Measurements from ENCODE around the gene EPN2. TPM values are rescaled to one million over a fixed set of nuclear protein-coding genes. Genes with fewer than 3 reads are reported as not detected.
"Not testable (repeated sequence)": the region's sequence is repeated elsewhere in the genome, so short reads cannot be mapped to it uniquely, and the experiment has no call there.

The EPN2 gene
- total RNA-seq, 1 experiment from 2014 or later, result 20.8 TPM

DNA sequence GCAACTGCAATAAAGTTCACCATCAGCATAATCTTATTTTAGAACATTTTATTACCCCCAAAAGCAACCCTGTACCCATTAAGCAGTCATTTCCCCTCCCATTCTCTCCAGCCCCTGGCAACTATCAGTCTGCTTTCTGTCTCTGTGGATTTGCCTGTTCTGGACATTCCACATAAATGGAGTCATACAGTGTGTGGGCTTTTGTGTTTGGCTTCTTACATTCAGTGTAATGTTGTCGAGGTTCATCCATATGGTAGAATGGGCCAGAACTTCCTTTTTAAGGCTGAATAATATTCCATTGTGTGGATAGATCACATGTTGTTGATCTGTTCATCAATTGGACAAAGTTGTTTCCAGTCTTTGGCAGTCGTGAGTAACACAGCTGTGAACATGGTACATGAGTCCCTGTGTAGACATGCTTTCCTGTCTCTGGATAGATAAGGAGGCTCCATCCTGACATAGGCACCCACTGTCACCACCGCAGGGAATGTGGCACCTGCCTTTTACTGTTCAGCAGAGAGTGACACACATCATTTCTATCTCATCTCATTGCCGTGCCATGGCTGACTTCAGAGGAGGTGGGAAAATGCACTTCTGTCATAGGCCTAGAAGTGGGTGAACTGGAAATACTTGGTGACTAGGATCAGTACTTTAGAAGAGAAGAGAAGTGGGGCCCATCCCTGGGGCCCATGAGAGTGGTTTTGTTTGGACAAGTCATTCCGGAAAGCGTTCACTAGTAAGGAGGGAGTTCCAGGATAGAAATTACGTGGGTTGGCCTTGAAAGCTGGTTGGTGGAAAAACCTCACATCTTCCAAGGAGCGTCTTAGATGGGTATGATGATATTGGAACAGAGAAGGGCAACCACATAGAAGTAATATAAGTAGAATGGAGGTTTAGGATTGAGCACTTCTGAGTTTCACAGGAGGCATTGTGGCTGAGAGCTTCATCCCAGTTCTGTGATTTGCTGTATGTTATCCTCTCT, 25.8 kb downstream of the EPN2 start:
- no peak for DNase-seq (ENCODE audit: low spot score)
- in situ Hi-C loops (cut with HindIII; ENCODE audit: low sequenced_read_pairs), result no loop called here

DNA sequence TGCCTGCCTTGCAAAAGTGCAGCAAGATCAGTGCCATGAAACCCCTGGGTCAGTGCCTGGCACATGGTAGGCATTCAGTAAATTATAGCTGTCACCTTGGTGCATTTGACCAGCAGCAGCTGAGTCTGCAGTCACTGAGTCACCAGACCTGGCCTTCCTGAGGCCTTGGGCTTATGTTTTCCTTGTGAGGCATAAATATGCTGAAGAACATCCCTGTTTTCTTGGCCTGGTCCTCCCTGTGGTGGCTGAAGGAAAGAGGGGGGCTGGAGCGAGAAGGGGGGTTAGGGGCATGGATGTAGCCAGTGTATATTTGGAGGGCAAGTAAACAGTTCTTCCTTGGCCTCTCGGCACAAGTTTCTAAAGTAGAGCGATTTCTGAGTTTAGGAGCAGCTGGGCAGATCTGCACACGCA, 26.5 kb downstream of the EPN2 start:
- no peak for DNase-seq (ENCODE audit: low spot score)
- in situ Hi-C loops (cut with HindIII; ENCODE audit: low sequenced_read_pairs), result no loop called here

DNA sequence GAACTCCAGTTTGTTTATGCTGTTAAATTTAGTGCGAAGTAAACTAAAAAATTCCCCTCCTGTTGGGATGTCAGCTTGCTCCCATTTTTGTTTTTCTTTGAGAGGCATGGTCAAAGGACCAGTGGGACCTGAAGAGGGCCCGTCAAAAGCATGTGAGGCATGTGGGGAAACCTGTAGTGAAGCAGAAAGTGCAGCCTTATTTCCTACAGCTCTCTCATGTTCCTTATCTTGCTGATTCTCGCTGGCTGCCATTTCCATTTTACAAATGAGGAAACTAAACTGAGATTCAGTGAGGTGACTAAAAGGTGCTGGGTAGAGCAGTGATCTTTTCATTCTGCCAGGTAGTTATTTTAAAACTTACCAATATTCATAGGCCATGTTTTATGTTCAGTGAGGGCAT, 27.1 kb downstream of the EPN2 start:
- in situ Hi-C loops (cut with HindIII; ENCODE audit: low sequenced_read_pairs), result no loop called here
- DNase-seq (ENCODE audit: low spot score), result no peak

DNA sequence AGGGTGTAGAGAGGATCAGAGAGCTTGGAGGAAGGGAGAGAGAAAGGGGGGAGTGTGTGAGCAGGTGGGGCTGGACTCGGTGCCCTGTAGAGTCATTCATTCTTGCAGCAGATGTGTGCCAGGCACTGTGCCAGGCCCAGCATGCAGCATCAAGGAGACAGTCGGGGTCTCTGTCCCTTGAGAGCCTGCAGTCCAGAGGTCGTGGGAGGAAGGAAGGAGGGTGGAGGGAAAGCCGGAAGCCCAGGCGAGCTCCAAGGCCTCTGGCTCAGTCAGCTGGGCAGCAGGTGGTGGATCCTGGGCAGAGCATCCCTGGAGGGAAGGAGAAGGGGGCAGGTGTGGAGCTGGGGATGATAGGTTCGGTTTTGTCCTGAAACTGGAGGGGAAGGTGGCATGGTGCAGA, 27.5 kb downstream of the EPN2 start:
- no peak for DNase-seq (ENCODE audit: low spot score)
- in situ Hi-C loops (cut with HindIII; ENCODE audit: low sequenced_read_pairs), result no loop called here

DNA sequence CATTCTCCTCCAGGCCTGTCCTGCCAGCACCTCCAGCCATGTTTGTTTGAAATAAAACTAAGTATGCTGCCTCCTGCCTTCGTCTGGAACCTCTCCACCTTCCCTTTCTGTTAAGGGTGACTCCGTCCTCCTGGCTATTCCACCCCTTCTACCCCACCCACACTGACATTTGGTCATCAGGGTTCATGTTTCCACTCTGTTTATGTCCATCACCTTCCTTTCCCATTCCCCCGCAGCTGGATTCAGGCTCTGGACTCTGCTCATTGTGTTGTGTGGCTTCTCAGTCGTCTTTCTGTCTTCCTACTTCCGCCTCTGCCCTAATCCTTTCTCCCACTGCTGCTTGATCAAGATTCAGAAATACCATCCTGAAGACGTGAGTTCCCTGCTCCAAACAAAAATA, 28.6 kb downstream of the EPN2 start:
- no peak for DNase-seq (ENCODE audit: low spot score)
- in situ Hi-C loops (cut with HindIII; ENCODE audit: low sequenced_read_pairs), result no loop called here

DNA sequence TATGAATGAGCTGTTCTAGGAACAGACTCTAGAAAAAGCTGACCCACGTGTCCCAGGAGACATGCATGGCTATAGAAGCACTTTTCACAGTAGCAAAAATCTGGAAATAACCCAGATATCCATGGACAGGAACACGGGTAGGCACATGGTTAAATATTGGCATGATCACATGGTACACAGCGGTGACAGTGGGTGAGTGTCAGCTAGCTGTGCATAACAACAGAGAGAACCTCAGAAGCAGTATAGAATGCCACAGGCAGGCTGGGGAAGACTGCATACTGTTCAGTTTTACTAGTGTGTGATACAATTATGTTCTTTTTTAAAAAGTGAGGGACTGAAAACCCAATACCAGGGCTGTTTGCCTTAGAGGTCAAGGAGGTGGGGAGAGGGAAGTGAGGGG, 31.4 kb downstream of the EPN2 start:
- in situ Hi-C loops (cut with HindIII; ENCODE audit: low sequenced_read_pairs), result no loop called here
- DNase-seq (ENCODE audit: low spot score), result no peak

DNA sequence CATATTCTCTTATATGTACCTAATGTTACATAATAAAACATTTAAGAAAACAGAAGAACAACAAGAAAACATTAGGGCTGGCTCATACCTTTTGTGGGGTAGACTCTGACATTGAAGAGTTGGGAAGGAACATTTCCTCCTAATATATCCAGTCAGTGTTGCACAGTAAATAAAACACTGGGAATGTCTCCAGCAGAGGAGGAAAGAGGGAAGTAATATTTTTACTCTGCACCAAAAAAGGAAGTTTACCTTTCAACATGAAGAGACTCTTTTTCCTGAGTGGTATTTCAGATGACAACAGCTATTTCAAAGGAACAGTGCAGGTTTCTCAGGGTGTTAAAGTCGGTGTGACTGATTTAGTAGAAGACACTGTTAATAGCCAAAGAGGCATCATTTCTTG, 31.9 kb downstream of the EPN2 start:
- DNase-seq (ENCODE audit: low spot score), result no peak
- in situ Hi-C loops (cut with HindIII; ENCODE audit: low sequenced_read_pairs), result no loop called here

DNA sequence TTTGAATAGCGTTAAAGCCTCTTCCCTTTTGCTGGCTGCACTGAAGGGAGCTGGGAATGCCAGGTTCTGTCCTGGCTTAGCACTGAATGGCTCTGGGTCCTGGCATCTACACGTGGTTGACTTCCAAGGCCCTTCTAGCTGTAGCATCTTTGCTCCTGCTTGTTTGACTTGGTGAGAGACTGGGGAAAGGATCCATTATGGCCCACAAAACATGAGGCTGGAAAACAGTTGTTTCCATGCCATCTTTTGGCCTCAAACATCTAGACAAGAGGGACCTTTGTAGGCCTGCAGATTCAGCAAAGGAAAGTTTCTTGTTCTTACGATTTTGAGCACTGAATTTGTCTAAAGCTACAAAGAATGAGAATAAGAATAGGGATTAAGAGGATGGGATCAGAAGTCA, 32.5 kb downstream of the EPN2 start:
- no peak for DNase-seq (ENCODE audit: low spot score)
- in situ Hi-C loops (cut with HindIII; ENCODE audit: low sequenced_read_pairs), result no loop called here

DNA sequence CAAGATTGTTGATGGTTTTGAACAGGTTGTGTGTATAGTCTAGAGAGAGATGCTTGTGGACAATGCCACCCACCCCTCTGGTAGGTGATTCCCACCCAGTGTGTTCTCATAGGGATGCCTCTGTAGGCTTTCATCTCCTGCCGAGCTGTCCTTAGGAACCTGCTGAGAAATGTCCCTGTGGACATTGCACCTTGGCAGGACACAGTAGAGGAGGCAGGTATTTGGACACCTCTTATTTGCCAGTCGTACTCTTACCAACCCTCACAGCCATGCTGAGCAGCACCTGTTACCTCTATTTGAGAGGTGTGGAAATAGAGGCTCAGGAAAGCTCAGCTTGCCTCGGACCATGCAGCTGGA, 33.2 kb downstream of the EPN2 start:
- DNase-seq (ENCODE audit: low spot score), result no peak
- in situ Hi-C loops (cut with HindIII; ENCODE audit: low sequenced_read_pairs), result no loop called here

DNA sequence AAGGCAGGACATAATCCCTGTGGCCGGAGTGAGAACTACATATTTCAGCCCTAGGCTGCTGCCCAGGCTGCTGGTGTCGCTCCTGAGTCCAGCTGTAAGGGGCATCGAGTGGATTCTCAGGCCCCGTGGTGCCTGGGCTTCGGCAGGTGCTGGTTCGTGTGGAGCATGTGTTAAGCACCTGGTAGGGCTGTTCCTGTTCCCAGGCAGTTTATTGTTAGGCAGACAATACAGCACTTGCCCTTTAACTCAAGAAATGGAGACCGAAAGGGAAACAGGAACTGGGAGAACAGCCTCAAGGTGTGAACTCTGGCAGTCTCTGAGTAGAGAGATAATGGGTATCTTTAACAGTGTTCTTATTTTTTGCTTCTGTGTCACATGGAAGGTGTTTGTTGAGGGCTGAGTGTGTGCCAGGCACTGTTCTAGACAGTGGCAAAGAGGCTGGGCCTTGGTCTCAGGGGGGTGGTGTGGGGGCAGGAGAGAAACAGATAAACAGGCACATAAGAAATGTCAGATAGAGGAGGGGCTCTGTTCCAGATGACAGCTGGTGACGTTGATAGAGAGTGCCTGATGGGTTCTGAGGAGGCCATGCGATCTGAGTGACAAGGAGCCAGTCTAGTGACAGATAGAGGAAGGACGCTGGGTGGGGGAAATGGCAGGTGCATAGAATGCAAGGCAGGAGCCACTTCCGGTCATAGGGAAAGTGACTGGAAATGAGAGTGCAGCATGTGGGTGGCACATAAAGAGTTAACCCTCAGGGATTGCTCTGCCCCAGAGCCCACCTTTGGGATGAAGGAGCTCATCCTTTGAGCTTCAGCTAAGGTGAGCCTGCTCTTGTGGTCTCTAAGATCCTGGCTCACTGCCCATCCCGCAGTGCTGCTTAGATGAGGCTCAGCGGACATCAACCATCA, 33.8 kb downstream of the EPN2 start:
- DNase-seq (ENCODE audit: low spot score), result no peak
- in situ Hi-C loops (cut with HindIII; ENCODE audit: low sequenced_read_pairs), result no loop called here

DNA sequence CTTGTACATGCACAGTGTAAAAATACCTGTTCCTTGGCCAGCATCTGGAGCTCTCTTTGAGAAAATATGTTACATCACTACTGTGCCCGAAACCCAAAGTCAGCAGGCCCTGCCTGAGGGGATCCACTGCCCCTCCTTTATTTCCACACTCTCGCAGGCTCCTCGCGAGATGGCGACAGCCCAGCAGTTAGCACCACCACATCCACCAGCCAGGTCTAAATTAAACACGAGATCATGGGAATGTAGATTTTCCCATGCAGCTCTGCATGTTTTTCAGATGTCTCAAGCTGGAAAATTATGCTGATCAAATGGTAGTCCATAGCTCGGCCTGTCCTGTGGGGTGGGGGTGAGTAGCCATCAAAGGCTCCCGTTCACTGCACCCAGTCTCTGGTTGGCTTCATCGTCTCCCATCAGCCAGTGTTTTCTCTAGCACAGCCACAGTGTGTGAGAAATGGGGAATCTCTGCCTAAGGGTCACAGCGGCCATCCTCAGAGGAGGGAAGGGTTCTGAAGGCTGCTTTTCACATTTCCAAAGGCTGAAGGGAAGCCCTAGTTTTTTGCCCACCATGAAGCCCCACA, 34.7 kb downstream of the EPN2 start:
- DNase-seq (ENCODE audit: low spot score), result no peak
- in situ Hi-C loops (cut with HindIII; ENCODE audit: low sequenced_read_pairs), result no loop called here

DNA sequence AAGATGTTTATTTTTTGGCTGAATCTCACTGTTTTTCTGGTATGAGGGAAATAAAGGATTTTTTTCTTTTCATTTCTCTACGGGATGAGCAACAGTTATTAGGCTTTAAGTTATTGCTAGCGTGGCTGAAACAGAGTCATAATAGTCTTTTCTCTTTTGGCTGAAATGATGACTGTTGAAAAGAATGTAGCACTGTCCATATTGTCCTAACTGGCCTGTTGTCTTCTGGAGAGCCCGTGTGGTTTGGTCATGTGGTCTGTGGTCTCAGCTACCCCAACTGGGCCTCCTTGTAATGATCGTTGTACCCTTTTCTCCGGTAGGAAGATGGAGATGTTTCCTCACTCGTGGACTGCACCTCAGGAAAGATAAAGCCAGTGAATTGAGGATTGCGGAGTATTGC, 36.6 kb downstream of the EPN2 start:
- in situ Hi-C loops (cut with HindIII; ENCODE audit: low sequenced_read_pairs), result no loop called here
- no peak for DNase-seq (ENCODE audit: low spot score)

DNA sequence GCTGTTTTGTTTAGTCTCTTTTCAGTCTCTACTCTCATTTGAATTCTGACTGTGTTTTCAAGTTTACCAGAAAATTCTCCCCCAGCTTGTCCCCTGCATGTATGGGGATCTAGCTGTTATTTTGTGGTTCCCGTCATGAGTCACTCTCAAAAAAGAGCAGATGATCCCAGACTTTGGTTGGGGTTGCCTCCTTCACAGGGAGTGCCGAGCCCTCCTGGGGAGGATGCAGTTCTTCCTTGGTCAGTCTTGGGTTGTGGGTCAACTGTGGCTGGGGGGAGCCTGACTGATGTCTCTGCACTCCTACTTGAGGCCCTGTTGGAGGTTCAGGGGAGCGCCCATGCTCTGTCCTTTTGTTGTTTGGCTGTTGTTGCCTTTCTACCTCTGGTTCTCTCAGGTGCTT, 37.7 kb downstream of the EPN2 start:
- in situ Hi-C loops (cut with HindIII; ENCODE audit: low sequenced_read_pairs), result no loop called here
- DNase-seq (ENCODE audit: low spot score), result no peak

DNA sequence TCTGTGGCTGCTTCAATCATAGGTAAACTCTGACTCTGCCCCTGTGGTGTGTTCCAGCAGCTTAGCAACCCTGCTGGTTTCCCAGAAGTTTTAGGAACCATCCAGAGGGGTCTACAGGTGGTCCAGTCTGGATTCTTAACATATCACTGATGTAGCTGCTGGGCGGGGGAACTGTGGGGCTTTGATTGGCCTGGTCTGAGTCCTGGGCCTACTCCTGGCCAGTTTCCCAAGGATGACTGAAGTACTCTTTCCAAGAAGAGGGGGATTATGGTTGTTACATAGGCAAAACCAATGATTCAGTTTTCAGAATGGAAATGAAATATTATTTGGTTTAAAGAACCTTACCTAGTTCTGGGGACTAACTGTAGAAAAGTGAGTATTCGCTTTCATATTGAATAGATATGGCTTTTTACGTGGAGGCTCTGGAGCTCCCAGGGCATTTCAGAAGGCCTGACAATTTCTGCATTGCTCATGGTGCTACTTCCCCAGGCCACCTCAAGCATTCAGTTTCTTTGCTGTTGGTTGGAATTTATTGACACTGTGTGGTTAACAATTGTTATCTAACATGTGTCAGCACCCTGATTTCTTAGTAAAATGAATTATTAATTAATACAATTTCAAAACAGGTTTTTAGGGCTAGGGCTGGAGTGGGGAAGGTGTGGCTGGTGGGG, 38.4 kb downstream of the EPN2 start:
- DNase-seq (ENCODE audit: low spot score), result no peak
- in situ Hi-C loops (cut with HindIII; ENCODE audit: low sequenced_read_pairs), result no loop called here

DNA sequence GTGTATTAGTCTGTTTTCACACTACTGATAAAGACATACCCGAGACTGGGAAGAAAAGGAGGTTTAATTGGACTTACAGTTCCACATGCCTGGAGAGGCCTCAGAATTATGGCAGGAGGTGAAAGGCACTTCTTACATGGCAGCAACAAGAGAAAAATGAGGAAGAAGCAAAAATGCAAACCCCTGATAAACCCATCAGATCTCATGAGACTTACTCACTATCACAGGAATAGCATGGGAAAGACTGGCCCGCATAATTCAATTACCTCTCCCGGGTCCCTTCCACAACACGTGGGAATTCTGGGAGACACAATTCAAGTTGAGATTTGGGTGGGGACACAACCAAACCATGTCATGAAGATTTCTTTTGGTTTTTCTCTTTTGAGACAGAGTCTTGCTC, 41.1 kb downstream of the EPN2 start:
- DNase-seq (ENCODE audit: low spot score); in situ Hi-C loops (cut with HindIII; ENCODE audit: low sequenced_read_pairs): not testable (repeated sequence)

DNA sequence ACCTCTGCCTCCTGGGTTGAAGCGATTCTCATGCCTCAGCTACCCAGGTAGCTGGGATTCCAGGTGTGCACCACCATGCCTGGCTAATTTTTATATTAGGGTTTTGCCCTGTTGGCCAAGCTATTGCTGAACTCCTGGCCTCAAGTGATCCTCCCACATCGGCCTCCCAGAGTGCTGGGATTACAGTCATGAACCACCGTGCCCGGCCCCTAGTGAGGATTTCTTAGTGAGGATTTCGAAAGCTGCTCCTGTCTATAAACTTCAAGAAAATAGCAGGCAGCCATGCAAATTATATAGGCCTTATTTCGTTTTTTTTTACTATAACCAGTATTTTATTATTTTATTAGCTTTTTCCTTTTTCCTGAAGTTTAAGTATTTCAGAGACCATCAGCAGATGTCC, 41.6 kb downstream of the EPN2 start:
- no peak for DNase-seq (ENCODE audit: low spot score)
- in situ Hi-C loops (cut with HindIII; ENCODE audit: low sequenced_read_pairs), result no loop called here

DNA sequence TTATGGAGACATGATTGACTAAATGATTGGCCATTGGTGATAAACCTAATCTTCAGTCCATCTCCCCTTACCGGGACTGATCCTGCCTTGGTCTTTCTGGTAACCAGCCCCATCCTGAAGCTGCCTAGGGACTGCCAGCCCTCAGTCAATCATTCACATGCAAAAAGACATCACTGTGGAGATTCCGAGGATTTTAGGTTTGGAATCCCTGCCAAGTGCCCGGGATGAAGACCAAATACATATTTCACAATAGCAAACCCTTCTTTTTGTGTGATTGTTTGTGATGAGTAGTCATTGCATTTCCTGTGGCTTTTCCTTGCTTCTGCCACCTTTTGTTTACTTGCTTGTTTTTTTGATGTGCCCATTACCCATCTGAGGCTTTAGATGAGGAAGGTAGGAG, 44.0 kb downstream of the EPN2 start:
- in situ Hi-C loops (cut with HindIII; ENCODE audit: low sequenced_read_pairs), result no loop called here

DNA sequence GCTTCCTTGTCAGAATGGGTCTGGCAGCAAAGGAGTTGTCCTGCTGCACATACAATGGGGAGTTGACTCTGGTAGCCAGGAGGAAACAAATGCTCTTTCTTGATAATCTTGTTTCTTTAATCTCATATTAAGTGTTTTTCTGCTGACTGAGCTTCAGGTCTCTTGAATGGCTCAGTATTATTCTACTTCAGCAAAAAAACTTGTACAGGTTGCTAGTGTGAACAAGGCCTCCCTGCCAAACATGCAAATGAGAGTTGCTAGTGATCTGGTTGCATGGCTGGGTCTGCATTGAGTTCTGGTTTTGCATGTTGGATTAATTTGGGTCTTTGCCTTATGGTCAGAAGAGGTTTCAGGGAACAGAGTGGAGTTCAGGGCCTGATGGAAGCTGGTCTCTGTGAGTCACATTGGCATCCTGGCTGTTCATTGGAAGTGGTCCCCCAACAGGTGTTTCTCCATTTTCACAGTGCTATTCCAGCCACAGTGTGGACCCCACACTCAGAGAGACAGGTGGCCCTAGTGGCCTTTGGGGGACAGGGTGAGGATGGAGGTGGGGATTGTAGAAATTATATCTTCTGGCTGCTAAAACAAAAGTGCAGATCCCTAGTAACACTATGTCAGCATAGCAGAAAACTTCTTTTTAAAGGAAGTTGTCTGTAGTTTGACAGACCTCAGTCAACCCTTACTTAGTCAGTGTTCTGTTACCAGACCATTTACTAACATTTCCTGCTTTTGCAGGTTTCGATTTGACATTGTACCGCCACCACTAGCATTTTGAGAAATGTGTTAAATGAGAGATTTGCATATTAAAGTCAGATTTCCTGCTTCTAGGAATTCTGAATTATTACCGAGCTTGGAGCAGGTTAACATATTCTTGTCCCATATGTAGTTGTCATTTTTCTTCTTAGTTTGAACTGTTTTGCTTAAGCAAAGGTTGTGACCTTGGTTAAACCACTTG, 47.1 kb downstream of the EPN2 start:
- in situ Hi-C loops (cut with HindIII; ENCODE audit: low sequenced_read_pairs), result no loop called here
- no peak for DNase-seq (ENCODE audit: low spot score)

More for the DNA sequence above, 44.0 kb downstream of the EPN2 start:
- no peak for DNase-seq (ENCODE audit: low spot score)

All from G401 (cell line).